ENCODE measurements around the gene SPECC1.
"Not testable (repeated sequence)": the region's sequence is repeated elsewhere in the genome, so short reads cannot be mapped to it uniquely, and the experiment has no call there.

The SPECC1 gene

GRCh38 chr17:20142268-20142667, 133.1 kb downstream of the SPECC1 start:
- no peak for DNase-seq

- DNase-seq, result no peak
Observed at GRCh38 chr17:20143740-20144139, 134.6 kb downstream of the SPECC1 start.

- no peak for DNase-seq
Observed at GRCh38 chr17:20145567-20145966, 136.4 kb downstream of the SPECC1 start.

GRCh38 chr17:20149251-20149650, 140.1 kb downstream of the SPECC1 start:
- DNase-seq, result no peak

GRCh38 chr17:20151174-20151573, 142.0 kb downstream of the SPECC1 start:
- no peak for DNase-seq

GRCh38 chr17:20153231-20153630, 144.1 kb downstream of the SPECC1 start:
- no peak for DNase-seq

GRCh38 chr17:20154286-20155000, 145.3 kb downstream of the SPECC1 start:
- no peak for DNase-seq

- peak; percentile 99 for DNase-seq
Observed at GRCh38 chr17:20155258-20156195, 146.4 kb downstream of the SPECC1 start.

- DNase-seq, result peak; percentile 54
Observed at GRCh38 chr17:20156196-20157000, 147.2 kb downstream of the SPECC1 start.

- DNase-seq, result no peak
Observed at GRCh38 chr17:20157001-20157310, 147.8 kb downstream of the SPECC1 start.

GRCh38 chr17:20158580-20158979, 149.4 kb downstream of the SPECC1 start:
- DNase-seq, result no peak

- no peak for DNase-seq
Observed at GRCh38 chr17:20159406-20160069, 150.4 kb downstream of the SPECC1 start.

- not testable (repeated sequence) for DNase-seq
Observed at GRCh38 chr17:20165516-20165915, 156.4 kb downstream of the SPECC1 start.

- no peak for DNase-seq
Observed at GRCh38 chr17:20170085-20170484, 160.9 kb downstream of the SPECC1 start.

- no peak for DNase-seq
Observed at GRCh38 chr17:20171741-20172365, 162.7 kb downstream of the SPECC1 start.

GRCh38 chr17:20172376-20172775, 163.2 kb downstream of the SPECC1 start:
- no peak for DNase-seq

GRCh38 chr17:20173091-20173490, 163.9 kb downstream of the SPECC1 start:
- no peak for DNase-seq

GRCh38 chr17:20174588-20175265, 165.6 kb downstream of the SPECC1 start:
- no peak for DNase-seq

- no peak for DNase-seq
Observed at GRCh38 chr17:20179041-20179440, 169.9 kb downstream of the SPECC1 start.

- no peak for DNase-seq
Observed at GRCh38 chr17:20180661-20181060, 171.5 kb downstream of the SPECC1 start.

- no peak for DNase-seq
Observed at GRCh38 chr17:20184181-20184580, 175.0 kb downstream of the SPECC1 start.
